NCI-H226 (cell line): ENCODE data around the gene LZTS3.
"Not testable (repeated sequence)": the region's sequence is repeated elsewhere in the genome, so short reads cannot be mapped to it uniquely, and the experiment has no call there.

Source experiments
- DNase-seq: peaks from one replicate; pipeline ENCODE4 v3.0.0-alpha.2; 2015

LZTS3 gene

DNA sequence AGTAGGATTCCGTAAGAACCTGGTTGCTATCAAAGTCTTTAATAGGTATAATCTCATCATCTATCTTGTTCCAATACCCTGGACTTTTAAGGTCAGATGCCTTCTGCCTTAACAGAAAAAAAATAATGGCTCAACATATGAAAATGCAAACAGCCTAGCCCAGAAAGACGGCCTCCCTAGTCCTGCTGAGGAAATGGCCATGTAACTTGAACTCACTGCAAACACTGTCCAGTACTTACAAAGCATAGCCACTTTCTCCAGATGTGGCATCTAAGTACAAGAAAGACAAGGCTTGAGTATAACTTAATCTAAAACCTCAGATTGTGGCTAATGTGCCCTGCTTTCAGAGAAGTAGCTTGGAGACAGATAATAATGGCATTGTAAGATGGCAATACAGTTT, 40.2 kb downstream of the LZTS3 start:
- no peak for DNase-seq

DNA sequence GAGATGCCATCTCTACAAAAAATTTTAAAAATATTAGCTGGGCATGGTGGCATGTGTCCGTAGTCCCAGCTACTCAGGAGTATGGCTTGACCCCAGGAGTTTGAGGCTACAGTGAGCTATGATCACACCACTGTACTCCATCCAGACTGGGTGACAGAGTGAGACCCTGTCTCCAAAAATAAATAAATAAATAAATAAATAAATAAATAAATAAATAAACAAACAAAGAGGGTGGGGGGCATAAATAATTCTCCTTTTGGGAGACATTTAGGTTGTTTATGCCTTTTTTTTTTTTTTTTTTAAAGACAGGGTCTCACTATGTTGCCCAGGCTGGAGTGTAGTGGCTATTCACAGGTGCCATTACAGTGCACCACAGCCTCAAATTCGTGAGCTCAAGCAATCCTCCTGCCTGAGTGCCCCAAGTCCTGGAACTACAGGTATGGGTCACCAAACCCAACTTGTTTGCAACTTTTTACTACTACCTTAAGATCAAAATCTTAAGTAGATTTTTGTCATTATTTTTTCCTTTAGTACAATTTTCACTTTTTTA, 43.2 kb downstream of the LZTS3 start:
- DNase-seq: no peak

- no peak for DNase-seq
Observed at GRCh38 chr20:3129094-3129493, 44.3 kb downstream of the LZTS3 start.

- no peak for DNase-seq
Observed at GRCh38 chr20:3128275-3128984, 44.9 kb downstream of the LZTS3 start.

DNA sequence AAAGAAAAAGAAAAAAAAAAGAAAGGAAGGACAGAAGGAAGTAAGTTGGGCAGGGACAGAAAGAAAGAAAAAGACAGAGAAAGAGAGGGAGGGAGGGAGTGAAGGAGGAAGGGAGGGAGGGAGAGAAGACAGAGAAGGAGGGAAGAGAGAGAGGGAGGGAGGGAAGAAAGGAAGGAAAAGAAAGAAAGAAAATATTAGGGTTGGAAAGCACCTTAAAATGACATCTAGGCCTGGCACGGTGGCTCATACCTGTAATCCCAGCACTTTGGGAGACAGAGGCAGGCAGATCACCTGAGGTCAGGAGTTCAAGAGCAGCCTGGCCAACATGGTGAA, 46.9 kb downstream of the LZTS3 start:
- no peak for DNase-seq

DNA sequence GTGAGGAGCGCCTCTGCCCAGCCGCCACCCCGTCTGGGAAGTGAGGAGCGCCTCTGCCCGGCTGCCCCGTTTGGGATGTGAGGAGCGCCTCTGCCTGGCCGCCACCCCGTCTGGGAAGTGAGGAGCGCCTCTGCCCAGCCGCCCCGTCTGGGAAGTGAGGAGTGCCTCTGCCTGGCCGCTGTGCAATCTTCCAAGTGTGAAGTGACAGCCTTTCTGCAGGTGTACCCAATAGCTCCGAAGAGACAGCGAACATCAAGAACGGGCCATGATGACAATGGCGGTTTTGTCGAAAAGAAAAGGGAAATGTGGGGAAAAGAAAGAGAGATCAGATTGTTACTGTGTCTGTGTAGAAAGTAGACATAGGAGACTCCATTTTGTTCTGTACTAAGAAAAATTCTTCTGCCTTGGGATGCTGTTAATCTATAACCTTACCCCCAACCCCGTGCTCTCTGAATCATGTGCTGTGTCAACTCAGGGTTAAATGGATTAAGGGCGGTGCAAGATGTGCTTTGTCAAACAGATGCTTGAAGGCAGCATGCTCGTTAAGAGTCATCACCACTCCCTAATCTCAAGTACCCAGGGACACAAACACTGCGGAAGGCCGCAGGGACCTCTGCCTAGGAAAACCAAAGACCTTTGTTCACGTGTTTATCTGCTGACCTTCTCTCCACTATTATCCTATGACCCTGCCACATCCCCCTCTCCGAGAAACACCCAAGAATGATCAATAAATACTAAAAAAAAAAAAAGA, 47.4 kb downstream of the LZTS3 start:
- DNase-seq: not testable (repeated sequence)

GRCh38 chr20:3124773-3125560, 48.4 kb downstream of the LZTS3 start:
- DNase-seq: not testable (repeated sequence)

DNA sequence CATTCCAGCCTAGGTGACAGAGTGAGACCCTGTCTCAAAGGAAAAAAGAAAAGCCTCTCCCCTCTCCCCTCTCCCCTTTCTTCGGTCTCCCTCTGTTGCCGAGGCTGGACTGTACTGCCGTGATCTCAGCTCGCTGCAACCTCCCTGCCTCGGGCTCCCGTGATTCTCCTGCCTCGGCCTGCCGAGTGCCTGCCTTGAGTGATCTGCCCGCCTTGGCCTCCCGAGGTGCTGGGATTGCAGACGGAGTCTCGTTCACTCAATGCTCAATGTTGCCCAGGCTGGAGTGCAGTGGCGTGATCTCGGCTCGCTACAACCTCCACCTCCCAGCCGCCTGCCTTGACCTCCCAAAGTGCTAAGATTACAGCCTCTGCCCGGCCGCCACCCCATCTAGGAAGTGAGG, 49.2 kb downstream of the LZTS3 start:
- DNase-seq: not testable (repeated sequence)

DNA sequence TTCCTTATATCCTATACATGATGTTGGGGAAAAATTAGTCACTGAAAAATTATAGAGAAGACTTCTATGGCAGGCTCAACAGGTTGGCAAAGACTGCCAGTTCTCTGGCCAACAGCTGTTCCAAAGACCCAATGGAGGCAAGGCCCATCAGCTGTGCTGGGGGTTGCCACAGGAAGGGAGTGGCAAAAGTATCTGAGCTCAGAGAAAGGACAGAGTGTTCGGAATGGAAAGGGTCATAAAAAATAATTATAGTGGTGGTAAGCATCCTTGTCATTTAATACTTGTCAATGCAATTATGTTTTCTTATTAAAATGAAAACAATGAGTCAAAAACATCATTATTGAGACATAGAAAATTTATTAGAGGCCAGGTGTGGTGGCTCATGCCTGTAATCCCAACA, 49.8 kb downstream of the LZTS3 start:
- DNase-seq: no peak

GRCh38 chr20:3121955-3122610, 51.3 kb downstream of the LZTS3 start:
- no peak for DNase-seq

- DNase-seq: no peak
Observed at GRCh38 chr20:3121271-3121911, 52.0 kb downstream of the LZTS3 start.

DNA sequence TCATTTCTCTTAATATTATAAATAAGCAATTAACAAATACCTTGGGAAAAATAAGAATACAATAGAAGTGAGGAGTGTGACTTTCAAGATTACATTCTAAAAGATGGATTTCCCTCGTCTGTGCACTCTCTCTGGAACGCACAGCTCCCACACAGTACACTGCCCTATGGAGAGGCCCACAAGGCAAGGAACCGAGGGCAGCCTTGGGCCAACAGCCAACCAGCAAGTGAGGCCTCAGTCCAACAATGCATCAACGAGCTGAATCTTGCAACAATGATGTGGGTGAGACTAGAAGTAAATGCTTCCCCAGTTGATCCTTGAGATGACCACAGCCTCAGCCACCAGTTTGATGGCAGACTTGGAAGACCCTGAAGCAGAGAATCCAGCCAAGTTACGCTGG, 54.3 kb downstream of the LZTS3 start:
- no peak for DNase-seq

- peak; percentile 26 for DNase-seq
Observed at GRCh38 chr20:3117839-3118379, 55.4 kb downstream of the LZTS3 start.

DNA sequence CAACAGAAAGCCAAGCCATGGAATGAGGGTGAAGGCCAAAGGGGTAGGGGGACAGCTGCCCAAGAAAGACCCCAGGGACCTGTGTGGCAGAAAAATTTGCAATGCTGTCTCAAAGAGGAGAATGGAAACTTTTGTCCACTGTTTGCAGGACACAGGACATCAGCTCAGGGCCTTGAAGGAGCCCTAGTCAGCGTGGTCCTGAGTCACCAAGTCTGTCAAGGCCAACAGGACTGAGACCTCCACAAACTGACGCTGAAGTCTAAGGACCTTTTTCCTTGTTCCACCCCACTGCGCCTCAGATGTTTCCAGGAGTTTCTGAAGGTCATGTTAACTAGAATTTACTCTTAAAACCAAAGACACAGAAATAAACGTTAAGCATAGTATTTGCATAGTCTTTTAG, 57.0 kb downstream of the LZTS3 start:
- DNase-seq: no peak

- DNase-seq: peak; percentile 3
Observed at GRCh38 chr20:3115190-3116107, 57.9 kb downstream of the LZTS3 start.
